ENCODE data around the gene ASB13.

The ASB13 gene

GRCh38 chr10:5648494-5649457 lies 17.6 kb downstream of the ASB13 start:
- no peak for DNase-seq (ENCODE audit: low read depth in 3 of 3)

- no peak for DNase-seq (ENCODE audit: low read depth in 3 of 3)
Measured at GRCh38 chr10:5647507-5648240, 18.7 kb downstream of the ASB13 start.

GRCh38 chr10:5645944-5646617 lies 20.3 kb downstream of the ASB13 start:
- no peak for DNase-seq (ENCODE audit: low read depth in 3 of 3)

- DNase-seq (ENCODE audit: low read depth in 3 of 3): no peak
Measured at GRCh38 chr10:5645375-5645774, 21.0 kb downstream of the ASB13 start.

GRCh38 chr10:5644930-5645329 lies 21.5 kb downstream of the ASB13 start:
- DNase-seq (ENCODE audit: low read depth in 3 of 3): no peak

- no peak for DNase-seq (ENCODE audit: low read depth in 3 of 3)
Measured at GRCh38 chr10:5643346-5644067, 22.9 kb downstream of the ASB13 start.

GRCh38 chr10:5641501-5641900 lies 24.9 kb downstream of the ASB13 start:
- DNase-seq (ENCODE audit: low read depth in 3 of 3): no peak

- DNase-seq (ENCODE audit: low read depth in 3 of 3): no peak
Measured at GRCh38 chr10:5640501-5640900, 25.9 kb downstream of the ASB13 start.

GRCh38 chr10:5640036-5640435 lies 26.4 kb downstream of the ASB13 start:
- DNase-seq (ENCODE audit: low read depth in 3 of 3): no peak

- no peak for DNase-seq (ENCODE audit: low read depth in 3 of 3)
Measured at GRCh38 chr10:5639066-5639465, 27.3 kb downstream of the ASB13 start.

GRCh38 chr10:5638494-5638893 lies 27.9 kb downstream of the ASB13 start:
- no peak for DNase-seq (ENCODE audit: low read depth in 3 of 3)

- no peak for DNase-seq (ENCODE audit: low read depth in 3 of 3)
Measured at GRCh38 chr10:5634918-5635317, 31.5 kb downstream of the ASB13 start.

- no peak for DNase-seq (ENCODE audit: low read depth in 3 of 3)
Measured at GRCh38 chr10:5633166-5633749, 33.1 kb downstream of the ASB13 start.

GRCh38 chr10:5632446-5632845 lies 33.9 kb downstream of the ASB13 start:
- no peak for DNase-seq (ENCODE audit: low read depth in 3 of 3)

GRCh38 chr10:5631936-5632335 lies 34.5 kb downstream of the ASB13 start:
- no peak for DNase-seq (ENCODE audit: low read depth in 3 of 3)

GRCh38 chr10:5630112-5630436 lies 36.3 kb downstream of the ASB13 start:
- no peak for DNase-seq (ENCODE audit: low read depth in 3 of 3)

- DNase-seq (ENCODE audit: low read depth in 3 of 3): peak; percentile 70 to 74 (median 72)
Measured at GRCh38 chr10:5629303-5630111, 36.9 kb downstream of the ASB13 start.

- peak in 1 of 3 experiments; percentile 13 for DNase-seq (ENCODE audit: low read depth in 3 of 3)
Measured at GRCh38 chr10:5628451-5629302, 37.7 kb downstream of the ASB13 start.

GRCh38 chr10:5627486-5628044 lies 38.8 kb downstream of the ASB13 start:
- DNase-seq (ENCODE audit: low read depth in 3 of 3): no peak

Measured in stimulated activated CD4-positive, alpha-beta T cell treated with anti-CD3 and anti-CD28 coated beads, TNF-alpha, amount 100 ng/mL, for 4 hours (primary cell).